Left ventricle myocardium inferior (tissue), 1 donor: ENCODE results near the gene PTMS. TPM values are rescaled to one million over a fixed set of nuclear protein-coding genes. Genes with fewer than 3 reads are reported as not detected.

ENCODE experiments used
- DNase-seq: peaks from one replicate; pipeline ENCODE4 v3.0.0-alpha.2; 2020
- H3K27ac ChIP-seq: fragments of 200-600 bp; replicated peaks from 2 replicates; pipeline ENCODE4 v1.8.0; 2021
- H3K27me3 ChIP-seq: fragments of 200-600 bp; 2 replicates; pipeline ENCODE4 v1.8.0; 2021; ENCODE audit warnings: low read depth
- H3K36me3 ChIP-seq: fragments of 200-600 bp; 2 replicates; pipeline ENCODE4 v1.8.0; 2021
- H3K4me1 ChIP-seq: fragments of 200-600 bp; 2 replicates; pipeline ENCODE4 v1.8.0; 2021
- H3K4me3 ChIP-seq: fragments of 200-600 bp; 2 replicates; pipeline ENCODE4 v1.8.0; 2021; ENCODE audit warnings: mild to moderate bottlenecking, moderate library complexity
- H3K9me3 ChIP-seq: fragments of 200-600 bp; replicated peaks from 2 replicates; pipeline ENCODE4 v1.8.0; 2021
- intact Hi-C: fragments of 100-400 bp; cut with micrococcal nuclease; formaldehyde crosslinking; loops from one replicate; pipeline ENCODE4 v1.11.0; 2022
- total RNA-seq: library from RNA; stranded (reverse); fragmentation: NEBNext Ultra II Directional; extraction: Animal tissue kit (Norgen Biotek cat#: 25700); gene quantifications from one replicate; pipeline ENCODE4 v1.2.1, GENCODE V29; 2021
- TF ChIP-seq, protein P1 (sequence below): fragments of 200-600 bp; IDR thresholded peaks from 2 replicates; pipeline ENCODE4 v1.8.0; 2021; ENCODE audit warnings: antibody characterized with exemption, mild to moderate bottlenecking, borderline replicate concordance
- donor health status: DM: no; HTN: yes; CAD: no; lungs with severe emphysema.

PTMS gene
- total RNA-seq, 1 donor from 2014 or later = 104 TPM

DNA sequence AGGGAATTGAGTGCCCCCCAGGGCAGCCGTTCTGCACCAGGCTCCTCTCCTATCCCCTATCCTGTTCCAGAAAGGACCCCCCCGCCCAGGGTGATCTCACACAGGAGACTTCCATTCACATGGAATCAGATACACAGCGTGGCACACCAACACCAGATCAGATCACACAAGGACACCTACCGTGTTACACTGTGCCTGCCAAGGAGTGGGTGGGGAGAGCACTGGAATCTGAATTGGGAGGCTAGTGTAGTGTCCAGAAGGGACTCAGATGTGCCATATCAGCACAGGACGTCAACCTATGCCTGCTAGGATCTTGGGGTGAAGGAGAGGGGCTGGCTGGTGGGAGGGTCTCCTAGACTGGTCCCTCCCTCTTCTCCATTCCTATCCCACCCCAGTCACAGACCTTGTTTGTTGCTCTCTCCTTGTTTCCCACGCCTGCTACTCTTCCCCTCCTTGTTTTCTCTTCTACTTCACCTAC, 2.3 kb downstream of the PTMS start:
- Histone ChIP-seq H3K27ac (peak overlapping the region; percentile 97), H3K9me3 (no peaks in the 10 kb centered on the region), H3K27me3 (peaks cover 8% of the 10 kb centered on the region), H3K4me1 (peaks cover 69% of the 10 kb centered on the region), H3K4me3 (peak overlapping the region; percentile 92), H3K36me3 (peaks cover 13% of the 10 kb centered on the region)
- intact Hi-C loops = no loop called here
- no peak for DNase-seq
- TF ChIP-seq, protein P1, sequence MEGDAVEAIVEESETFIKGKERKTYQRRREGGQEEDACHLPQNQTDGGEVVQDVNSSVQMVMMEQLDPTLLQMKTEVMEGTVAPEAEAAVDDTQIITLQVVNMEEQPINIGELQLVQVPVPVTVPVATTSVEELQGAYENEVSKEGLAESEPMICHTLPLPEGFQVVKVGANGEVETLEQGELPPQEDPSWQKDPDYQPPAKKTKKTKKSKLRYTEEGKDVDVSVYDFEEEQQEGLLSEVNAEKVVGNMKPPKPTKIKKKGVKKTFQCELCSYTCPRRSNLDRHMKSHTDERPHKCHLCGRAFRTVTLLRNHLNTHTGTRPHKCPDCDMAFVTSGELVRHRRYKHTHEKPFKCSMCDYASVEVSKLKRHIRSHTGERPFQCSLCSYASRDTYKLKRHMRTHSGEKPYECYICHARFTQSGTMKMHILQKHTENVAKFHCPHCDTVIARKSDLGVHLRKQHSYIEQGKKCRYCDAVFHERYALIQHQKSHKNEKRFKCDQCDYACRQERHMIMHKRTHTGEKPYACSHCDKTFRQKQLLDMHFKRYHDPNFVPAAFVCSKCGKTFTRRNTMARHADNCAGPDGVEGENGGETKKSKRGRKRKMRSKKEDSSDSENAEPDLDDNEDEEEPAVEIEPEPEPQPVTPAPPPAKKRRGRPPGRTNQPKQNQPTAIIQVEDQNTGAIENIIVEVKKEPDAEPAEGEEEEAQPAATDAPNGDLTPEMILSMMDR = no peak

DNA sequence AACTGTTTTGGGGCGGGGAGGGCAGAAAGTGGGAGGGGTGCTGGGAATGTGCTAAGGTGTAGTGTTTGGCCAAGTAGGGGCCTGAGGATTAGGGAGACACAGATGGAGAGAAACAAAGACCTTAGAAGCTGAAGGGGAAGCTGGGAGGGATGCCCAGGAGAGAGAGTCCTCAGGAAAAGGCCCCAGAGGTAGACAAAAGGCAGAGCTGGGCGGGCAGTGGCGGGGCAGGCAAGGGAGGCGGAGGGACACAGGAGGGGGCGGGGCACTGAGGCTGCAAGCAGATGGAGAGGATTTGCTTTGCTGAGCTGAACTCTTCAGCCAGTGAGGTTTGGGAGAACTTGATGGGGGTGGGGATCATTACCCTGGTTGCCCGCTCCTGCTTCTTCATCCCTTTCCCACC, 2.8 kb downstream of the PTMS start:
- peak overlapping the region; percentile 92 for H3K4me3 ChIP-seq
- peak overlapping the region; percentile 97 for H3K27ac ChIP-seq
- DNase-seq = peak; percentile 53

DNA sequence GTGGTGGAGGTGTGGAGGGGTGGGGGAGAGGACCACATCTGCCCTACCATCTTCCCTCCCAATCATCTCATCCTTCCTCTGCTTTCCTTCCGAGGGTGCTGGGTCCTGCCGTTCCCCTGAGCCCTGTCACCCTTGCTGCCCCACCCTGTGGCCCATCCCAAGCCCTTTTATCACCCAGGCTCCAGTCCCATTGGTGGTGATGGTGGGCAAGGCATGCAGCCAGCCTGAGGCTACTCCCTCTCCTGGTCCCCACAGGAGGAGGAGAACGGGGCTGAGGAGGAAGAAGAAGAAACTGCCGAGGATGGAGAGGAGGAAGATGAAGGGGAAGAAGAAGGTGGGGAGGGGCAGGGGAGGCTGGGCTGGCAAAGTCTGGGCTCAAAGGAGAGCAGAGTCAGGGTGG, 3.5 kb downstream of the PTMS start:
- H3K36me3 ChIP-seq = peaks cover 13% of the 10 kb centered on the region
- TF ChIP-seq, protein P1 = no peak
- no peak overlapping the region for H3K4me3 ChIP-seq
- no peaks in the 10 kb centered on the region for H3K9me3 ChIP-seq
- intact Hi-C loops = no loop called here
- H3K27ac ChIP-seq = no peak overlapping the region
- H3K27me3 ChIP-seq = peaks cover 20% of the 10 kb centered on the region
- H3K4me1 ChIP-seq = peaks cover 60% of the 10 kb centered on the region
- DNase-seq = no peak

More for the DNA sequence above, 2.8 kb downstream of the PTMS start:
- intact Hi-C loops = no loop called here
- no peaks in the 10 kb centered on the region for H3K9me3 ChIP-seq
- peaks cover 65% of the 10 kb centered on the region for H3K4me1 ChIP-seq
- H3K27me3 ChIP-seq = peaks cover 13% of the 10 kb centered on the region
- TF ChIP-seq, protein P1 = no peak
- H3K36me3 ChIP-seq = peaks cover 13% of the 10 kb centered on the region

DNA sequence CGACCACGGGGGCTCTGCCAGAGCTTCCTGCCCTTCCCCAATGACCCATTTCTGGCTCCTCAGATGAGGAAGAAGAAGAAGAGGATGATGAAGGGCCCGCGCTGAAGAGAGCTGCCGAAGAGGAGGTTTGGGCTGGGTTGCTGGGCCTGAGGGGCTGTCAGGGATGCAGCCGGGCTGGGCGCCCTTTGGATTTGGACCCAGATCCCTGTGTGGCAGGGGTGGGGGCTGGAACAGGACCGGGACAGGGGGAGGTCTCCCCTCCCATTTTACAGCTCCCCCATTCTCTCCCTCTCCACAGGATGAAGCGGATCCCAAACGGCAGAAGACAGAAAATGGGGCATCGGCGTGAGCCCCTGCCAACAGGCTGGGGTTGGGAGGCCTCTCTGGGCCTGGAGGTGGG, 3.9 kb downstream of the PTMS start:
- Histone ChIP-seq H3K9me3 (no peaks in the 10 kb centered on the region), H3K36me3 (peaks cover 13% of the 10 kb centered on the region), H3K27me3 (peaks cover 24% of the 10 kb centered on the region), H3K4me1 (peaks cover 55% of the 10 kb centered on the region), H3K4me3 (no peak overlapping the region), H3K27ac (no peak overlapping the region)
- DNase-seq = no peak
- TF ChIP-seq, protein P1 = no peak
- intact Hi-C loops = no loop called here

DNA sequence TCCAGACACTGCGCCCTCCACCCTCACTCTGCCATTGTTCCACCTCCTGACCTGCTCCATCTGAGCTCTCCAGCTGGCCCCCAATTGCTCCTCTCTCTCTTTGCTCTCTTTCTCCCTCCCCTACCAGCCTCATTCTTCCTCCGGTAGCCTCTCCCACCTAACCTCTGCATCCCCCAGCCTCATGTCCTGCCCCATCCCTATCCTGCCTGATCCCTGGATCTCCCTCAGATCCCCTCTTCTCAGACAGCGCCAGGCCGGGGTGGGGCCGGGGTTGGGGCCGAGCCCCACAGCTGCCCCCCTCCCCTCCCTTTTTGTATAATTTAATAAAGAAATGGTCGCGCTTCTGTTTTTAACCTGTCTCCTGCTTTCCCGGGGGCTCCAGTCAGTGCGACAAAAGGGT, 4.4 kb downstream of the PTMS start:
- H3K27ac ChIP-seq = no peak overlapping the region
- peaks cover 13% of the 10 kb centered on the region for H3K36me3 ChIP-seq
- DNase-seq = no peak
- no peak overlapping the region for H3K4me3 ChIP-seq
- TF ChIP-seq, protein P1 = no peak
- no peaks in the 10 kb centered on the region for H3K9me3 ChIP-seq
- H3K27me3 ChIP-seq = peaks cover 29% of the 10 kb centered on the region
- intact Hi-C loops = no loop called here
- H3K4me1 ChIP-seq = peaks cover 50% of the 10 kb centered on the region
